HepG2 (cell line): ENCODE data around the gene LIFR. TPM values are rescaled to one million over a fixed set of nuclear protein-coding genes. Genes with fewer than 3 reads are reported as not detected.

Source experiments
- ATAC-seq: fragments of 200-7000 bp; cut with Tn5 transposase; 3 replicates; pipeline ENCODE4 v1.9.1; 2020; ENCODE audit warnings: mild to moderate bottlenecking, moderate library complexity
- BruUV-seq: library from RNA; stranded (reverse); fragments of 400-500 nt; replicated peaks from 2 replicates; lab custom pipeline; 2021; lab: Mats Ljungman, UMichigan
- CTCF ChIA-PET: fragments of 300-600 bp; formaldehyde crosslinking; extraction: SDS; loops from one replicate; lab custom pipeline; 2021; ENCODE audit warnings: low total read pairs, inconsistent platforms, low intra/inter-chr PET ratio; lab: Yijun Ruan, JAX
- POLR2A ChIA-PET: fragments of 350-600 bp; sonication (Branson Sonifier 250); formaldehyde crosslinking; loops from one replicate; lab custom pipeline; 2020; ENCODE audit warnings: antibody characterized with exemption, inconsistent platforms; lab: Yijun Ruan, JAX
- DNase-seq: peaks from one replicate; pipeline ENCODE4 v3.0.0-alpha.2; 2015; ENCODE audit warnings: low spot score
- FAIRE-seq: peaks from 3 replicates; lab custom pipeline; 2011; peaks lifted over from hg19 to GRCh38; lab: Jason Lieb, UNC
- H2AFZ ChIP-seq: one replicate; pipeline ENCODE4 v1.6.1; 2011; ENCODE audit warnings: low read length, inconsistent platforms
- H3K27ac ChIP-seq: fragments of 300-600 bp; 3 replicates; pipeline ENCODE4 v1.8.0; 2011; ENCODE audit warnings: mixed run types, mild to moderate bottlenecking, mixed read lengths, low read length, inconsistent platforms; ENCODE audit not compliant: insufficient read depth; ENCODE audit errors: extremely low read length
- H3K27me3 ChIP-seq, 2 experiments: fragments of 200-600 bp in 1 of 2; 2 replicates in 1 of 2; 3 replicates in 1 of 2; pipeline versions ENCODE4 v1.6.0 to v1.8.0; 2011; ENCODE audit warnings: low read length in 2 of 2, mild to moderate bottlenecking in 2 of 2, moderate library complexity in 2 of 2, inconsistent platforms in 1 of 2; ENCODE audit not compliant: insufficient read depth in 2 of 2, control insufficient read depth in 1 of 2
- H3K36me3 ChIP-seq, 2 experiments: fragments of 200-600 bp in 1 of 2; replicated peaks in 1 of 2; 2 replicates in 1 of 2; 3 replicates in 1 of 2; pipeline versions ENCODE4 v1.5.1 to v1.8.0; 2011; ENCODE audit warnings: low read length in 2 of 2, inconsistent platforms in 1 of 2; ENCODE audit not compliant: insufficient read depth in 2 of 2, control insufficient read depth in 1 of 2
- H3K4me1 ChIP-seq: 2 replicates; pipeline ENCODE4 v1.5.1; 2012; ENCODE audit warnings: low read length, inconsistent platforms; ENCODE audit not compliant: insufficient read depth
- H3K4me2 ChIP-seq: 2 replicates; pipeline ENCODE4 v1.6.0; 2011; ENCODE audit warnings: low read depth, low read length, inconsistent platforms
- H3K4me3 ChIP-seq, 3 experiments: fragments of 200-600 bp in 1 of 3; sonication (generic), shearing (Covaris generic) in 1 of 3; replicated peaks in 1 of 3; 2 replicates each; pipeline ENCODE4 v1.5.1; 2011 to 2016; ENCODE audit warnings: low read length in 3 of 3, inconsistent platforms in 2 of 3, low read depth in 2 of 3, mild to moderate bottlenecking in 2 of 3, control low read depth in 1 of 3, mixed read lengths in 1 of 3; ENCODE audit not compliant: insufficient read depth in 1 of 3
- H3K79me2 ChIP-seq: one replicate; pipeline ENCODE4 v1.6.1; 2011; ENCODE audit warnings: low read length, inconsistent platforms; ENCODE audit not compliant: insufficient read depth
- H3K9ac ChIP-seq: 2 replicates; pipeline ENCODE4 v1.6.0; 2011; ENCODE audit warnings: mild to moderate bottlenecking, low read depth, low read length, inconsistent platforms; ENCODE audit not compliant: insufficient read depth
- H3K9me3 ChIP-seq: 2 replicates; pipeline ENCODE4 v1.5.1; 2012; ENCODE audit warnings: mild to moderate bottlenecking, low read length
- H4K20me1 ChIP-seq: 2 replicates; pipeline ENCODE4 v1.6.0; 2011; ENCODE audit warnings: inconsistent platforms, mild to moderate bottlenecking, low read length, moderate library complexity; ENCODE audit not compliant: insufficient read depth
- AGO2 ChIP-seq: fragments of 200-400 bp; formaldehyde crosslinking; optimal IDR thresholded peaks from 2 replicates; pipeline ENCODE3; 2017; ENCODE audit warnings: mild to moderate bottlenecking, low read depth, low read length, moderate library complexity
- ATF7 ChIP-seq, 2 experiments: fragments of 450-650 bp in 1 of 2; sonication (generic) in 1 of 2; formaldehyde crosslinking in 1 of 2; IDR thresholded peaks; 2 replicates each; pipeline versions ENCODE4 v1.4.0 to v1.6.1; 2016 to 2020; ENCODE audit warnings: antibody characterized with exemption in 1 of 2, mild to moderate bottlenecking in 1 of 2, missing genetic modification reagents in 1 of 2
- CREM ChIP-seq, 2 experiments: sonication (generic) in 1 of 2; formaldehyde crosslinking in 1 of 2; IDR thresholded peaks; 2 replicates each; pipeline versions ENCODE4 v1.4.0 to v1.6.1; 2016 to 2020; ENCODE audit warnings: antibody characterized with exemption in 1 of 2, mild to moderate bottlenecking in 1 of 2, missing genetic modification reagents in 1 of 2
- MAFF ChIP-seq: IDR thresholded peaks from 2 replicates; pipeline ENCODE4 v1.6.1; 2011; ENCODE audit warnings: low read depth, low read length, improper control_type of control experiment
- MAFK ChIP-seq, 2 experiments: IDR thresholded peaks in 1 of 2; conservative IDR thresholded peaks in 1 of 2; 2 replicates each; pipeline ENCODE4 v1.6.1; 2011; ENCODE audit warnings: improper control_type of control experiment in 2 of 2, low read length in 2 of 2
- NFE2L2 ChIP-seq: fragments of 150-350 bp; IDR thresholded peaks from 2 replicates; pipeline ENCODE4 v1.6.1; 2014; ENCODE audit warnings: low read length
- PPARG ChIP-seq: conservative IDR thresholded peaks from 2 replicates; pipeline ENCODE4 v1.6.1; 2016; ENCODE audit warnings: missing biosample characterization, missing genetic modification reagents
- SPEN ChIP-seq: sonication (generic); formaldehyde crosslinking; IDR thresholded peaks from 2 replicates; pipeline ENCODE4 v1.5.1; 2020; ENCODE audit warnings: low read depth, mild to moderate bottlenecking, missing genetic modification reagents
- TMF1 ChIP-seq: sonication (generic); formaldehyde crosslinking; IDR thresholded peaks from 2 replicates; pipeline ENCODE4 v1.8.1; 2022; ENCODE audit warnings: low read depth, missing genetic modification reagents
- ZIK1 ChIP-seq: sonication (generic); formaldehyde crosslinking; IDR thresholded peaks from 2 replicates; pipeline ENCODE4 v1.5.0; 2020; ENCODE audit warnings: mild to moderate bottlenecking, low read depth, missing genetic modification reagents, borderline replicate concordance
- ZNF616 ChIP-seq: sonication (generic); formaldehyde crosslinking; IDR thresholded peaks from 2 replicates; pipeline ENCODE4 v1.5.0; 2020; ENCODE audit warnings: low read depth, mild to moderate bottlenecking, missing genetic modification reagents
- ZSCAN31 ChIP-seq: sonication (generic); formaldehyde crosslinking; IDR thresholded peaks from 2 replicates; pipeline ENCODE4 v1.5.0; 2020; ENCODE audit warnings: low read depth, mild to moderate bottlenecking, missing genetic modification reagents
- WGBS: methylation state at CpG from one replicate; pipeline ENCODE4 v1.1.6; 2017; ENCODE audit warnings: low lambda C conversion rate; 5-methylcytosine and 5-hydroxymethylcytosine counted together
- in situ Hi-C: cut with HindIII; loops from 2 replicates; pipeline ENCODE4 v1.10.0; 2017; ENCODE audit warnings: low pct_unique_long_range_greater_than_20kb; ENCODE audit not compliant: extremely low pct_ligation_motif_present
- intact Hi-C: fragments of 100-400 bp; cut with micrococcal nuclease; formaldehyde crosslinking; loops from one replicate; pipeline ENCODE4 v1.10.0; 2022; ENCODE audit not compliant: unreplicated experiment
- polyA plus RNA-seq, 8 experiments: library from polyadenylated mRNA; depleted of rRNA in 3 of 8; stranded (reverse) in 7 of 8; unstranded in 1 of 8; fragments of >200 nt; fragmentation: Illumina TruSeq in 4 of 8; extraction: Trizol in 4 of 8; gene quantifications; 2 replicates each; pipeline versions ENCODE4 v1.2.1 to v1.2.3, GENCODE V29; 2011 to 2016; ENCODE audit warnings: low read depth in 4 of 8, missing spikeins in 1 of 8, mixed read lengths in 1 of 8; ENCODE audit not compliant: insufficient read depth in 1 of 8
- total RNA-seq, 5 experiments: library from RNA; depleted of rRNA; stranded (reverse); fragments of >200 nt; fragmentation: Illumina TruSeq; extraction: Trizol; gene quantifications; 2 replicates each; pipeline ENCODE4 v1.2.3, GENCODE V29; 2016; ENCODE audit warnings: low read depth in 1 of 5
- TF ChIP-seq, protein P1 (sequence below): sonication (generic); formaldehyde crosslinking; IDR thresholded peaks from 2 replicates; pipeline ENCODE4 v1.4.0; 2020; ENCODE audit warnings: missing genetic modification reagents, mild to moderate bottlenecking, borderline replicate concordance
- TF ChIP-seq, protein P2 (sequence below): fragments of 450-650 bp; IDR thresholded peaks from 2 replicates; pipeline ENCODE4 v1.6.1; 2016
- TF ChIP-seq, protein P3 (sequence below): sonication (generic); formaldehyde crosslinking; IDR thresholded peaks from 2 replicates; pipeline ENCODE4 v1.8.0; 2022; ENCODE audit warnings: mild to moderate bottlenecking, missing genetic modification reagents

The LIFR gene
- total and polyA plus RNA-seq, 2 of the 13 experiments (the other 11 are each of a cell fraction or from before 2014, with no cell fraction given): 6.3 to 25.2 TPM

DNA sequence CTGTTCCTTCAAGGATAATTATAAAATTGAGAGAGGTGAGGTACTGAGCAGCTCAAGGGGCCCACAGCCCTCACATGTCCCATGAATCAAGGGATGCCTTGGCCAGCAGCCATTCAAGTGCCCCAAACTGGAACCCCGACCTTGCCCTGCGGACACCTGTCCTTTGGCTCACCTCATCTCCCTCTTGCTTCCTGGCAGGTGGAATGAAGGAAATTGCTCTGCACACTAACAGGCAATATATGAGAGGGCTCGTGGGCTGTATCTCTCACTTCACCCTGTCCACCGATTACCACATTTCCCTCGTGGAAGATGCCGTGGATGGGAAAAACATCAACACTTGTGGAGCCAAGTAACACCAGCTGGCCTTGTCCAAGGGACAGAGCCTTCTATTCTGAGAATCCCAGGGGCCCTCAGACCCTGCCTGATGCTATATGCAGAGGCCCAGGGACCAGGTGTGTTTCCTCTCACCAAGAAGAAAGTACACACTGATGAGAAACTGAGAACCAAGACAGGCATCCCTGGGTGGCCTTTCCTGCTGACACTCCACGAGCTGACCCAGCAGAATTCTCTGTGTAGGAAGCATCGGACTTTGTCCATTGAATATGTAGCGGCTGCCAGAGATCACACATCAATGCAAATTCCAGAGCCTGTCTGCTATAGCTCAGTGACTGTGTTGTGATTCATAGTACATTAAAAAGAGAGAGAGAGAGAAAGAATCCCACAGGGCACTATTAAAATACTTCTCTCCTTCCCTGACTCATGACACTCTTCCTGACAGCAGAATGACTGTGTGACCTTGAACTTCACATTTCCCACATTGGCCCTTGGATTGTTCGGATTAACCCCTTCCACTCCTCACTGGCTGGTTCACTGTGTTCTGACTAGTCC, 92.6 kb downstream of the LIFR start (continued):
- TF ChIP-seq ZSCAN31 (CRISPR knock-in tag) (no peak), ZIK1 (CRISPR knock-in tag) (no peak), TMF1 (no peak), ZNF616 (CRISPR knock-in tag) (no peak), CREM (IDR thresholded peaks at IDR 0.05) (peak; percentile 23; the same call in 1 of the 2 replicates), CREM (CRISPR knock-in tag; IDR thresholded peaks at IDR 0.05) (no peak), AGO2 (no peak)
- TF ChIP-seq, protein P1, sequence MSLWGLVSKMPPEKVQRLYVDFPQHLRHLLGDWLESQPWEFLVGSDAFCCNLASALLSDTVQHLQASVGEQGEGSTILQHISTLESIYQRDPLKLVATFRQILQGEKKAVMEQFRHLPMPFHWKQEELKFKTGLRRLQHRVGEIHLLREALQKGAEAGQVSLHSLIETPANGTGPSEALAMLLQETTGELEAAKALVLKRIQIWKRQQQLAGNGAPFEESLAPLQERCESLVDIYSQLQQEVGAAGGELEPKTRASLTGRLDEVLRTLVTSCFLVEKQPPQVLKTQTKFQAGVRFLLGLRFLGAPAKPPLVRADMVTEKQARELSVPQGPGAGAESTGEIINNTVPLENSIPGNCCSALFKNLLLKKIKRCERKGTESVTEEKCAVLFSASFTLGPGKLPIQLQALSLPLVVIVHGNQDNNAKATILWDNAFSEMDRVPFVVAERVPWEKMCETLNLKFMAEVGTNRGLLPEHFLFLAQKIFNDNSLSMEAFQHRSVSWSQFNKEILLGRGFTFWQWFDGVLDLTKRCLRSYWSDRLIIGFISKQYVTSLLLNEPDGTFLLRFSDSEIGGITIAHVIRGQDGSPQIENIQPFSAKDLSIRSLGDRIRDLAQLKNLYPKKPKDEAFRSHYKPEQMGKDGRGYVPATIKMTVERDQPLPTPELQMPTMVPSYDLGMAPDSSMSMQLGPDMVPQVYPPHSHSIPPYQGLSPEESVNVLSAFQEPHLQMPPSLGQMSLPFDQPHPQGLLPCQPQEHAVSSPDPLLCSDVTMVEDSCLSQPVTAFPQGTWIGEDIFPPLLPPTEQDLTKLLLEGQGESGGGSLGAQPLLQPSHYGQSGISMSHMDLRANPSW: no peak

DNA sequence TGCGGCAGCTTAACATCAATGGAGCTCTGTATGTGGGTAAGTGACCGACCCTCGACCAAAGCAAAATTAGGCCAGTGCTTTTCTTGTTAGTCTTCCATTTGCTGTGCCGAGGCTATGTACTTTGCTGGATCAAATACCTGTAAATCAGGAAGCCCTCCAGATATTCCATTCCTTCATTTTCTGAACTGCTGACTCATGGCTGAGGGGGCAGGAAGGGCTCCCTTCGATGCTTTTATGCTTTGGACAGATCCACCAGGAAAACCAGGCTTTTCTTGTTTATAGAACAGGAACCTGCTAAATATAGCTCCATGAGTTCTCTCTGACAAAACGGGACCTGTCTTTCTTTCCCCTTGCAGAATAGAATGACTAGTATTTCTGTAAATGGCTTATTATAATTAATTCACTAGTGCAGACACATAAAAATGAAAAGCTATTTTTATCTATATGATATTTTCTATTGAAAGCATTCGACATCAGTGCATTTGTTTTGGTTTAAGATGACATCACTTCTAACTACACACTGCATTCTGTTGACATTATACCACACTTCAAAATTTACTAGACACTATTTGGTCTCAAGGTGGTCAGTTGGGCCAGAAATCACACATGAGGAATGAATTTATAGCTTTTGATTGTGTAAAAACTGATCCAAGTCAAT, 93.3 kb downstream of the LIFR start:
- FAIRE-seq (no peak), ATAC-seq (no peak), DNase-seq (no peak)
- Histone ChIP-seq H4K20me1 (no peaks in the 10 kb centered on the region), H3K27me3 (no peaks in the 10 kb centered on the region; a peak in 3 of 5 replicates), H3K9me3 (no peaks in the 10 kb centered on the region), H3K4me2 (no peak overlapping the region), H2AFZ (no peak overlapping the region), H3K79me2 (no peaks in the 10 kb centered on the region), H3K4me3 (no peak overlapping the region), H3K27ac (no peak overlapping the region), H3K9ac (no peak overlapping the region), H3K36me3 (no peaks in the 10 kb centered on the region), H3K4me1 (peaks cover 56% of the 10 kb centered on the region)
- no TSS peak for BruUV-seq
- ChIA-PET POLR2A (no interaction called here), CTCF (no interaction called here)
- TF ChIP-seq, protein P2, sequence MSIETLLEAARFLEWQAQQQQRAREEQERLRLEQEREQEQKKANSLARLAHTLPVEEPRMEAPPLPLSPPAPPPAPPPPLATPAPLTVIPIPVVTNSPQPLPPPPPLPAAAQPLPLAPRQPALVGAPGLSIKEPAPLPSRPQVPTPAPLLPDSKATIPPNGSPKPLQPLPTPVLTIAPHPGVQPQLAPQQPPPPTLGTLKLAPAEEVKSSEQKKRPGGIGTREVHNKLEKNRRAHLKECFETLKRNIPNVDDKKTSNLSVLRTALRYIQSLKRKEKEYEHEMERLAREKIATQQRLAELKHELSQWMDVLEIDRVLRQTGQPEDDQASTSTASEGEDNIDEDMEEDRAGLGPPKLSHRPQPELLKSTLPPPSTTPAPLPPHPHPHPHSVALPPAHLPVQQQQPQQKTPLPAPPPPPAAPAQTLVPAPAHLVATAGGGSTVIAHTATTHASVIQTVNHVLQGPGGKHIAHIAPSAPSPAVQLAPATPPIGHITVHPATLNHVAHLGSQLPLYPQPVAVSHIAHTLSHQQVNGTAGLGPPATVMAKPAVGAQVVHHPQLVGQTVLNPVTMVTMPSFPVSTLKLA: no peak
- peak; percentile 40 to 42 for TF ChIP-seq MAFK (conservative IDR thresholded peaks at IDR 0.05 in 1 of 2, IDR thresholded peaks at IDR 0.05 in 1 of 2; ENCODE audit: low read length in 2 of 2)
- TF ChIP-seq MAFF: 0 out of 2 replicates have a peak, but pooled peaks have one; percentile 30
- TF ChIP-seq SPEN (CRISPR knock-in tag): no peak
- peak; percentile 67; the same call in 1 of the 2 replicates for TF ChIP-seq NFE2L2
- peak; percentile 59 for TF ChIP-seq ATF7 (IDR thresholded peaks at IDR 0.05)
- no peak for TF ChIP-seq ATF7 (CRISPR knock-in tag; IDR thresholded peaks at IDR 0.05)
- TF ChIP-seq, protein P3, sequence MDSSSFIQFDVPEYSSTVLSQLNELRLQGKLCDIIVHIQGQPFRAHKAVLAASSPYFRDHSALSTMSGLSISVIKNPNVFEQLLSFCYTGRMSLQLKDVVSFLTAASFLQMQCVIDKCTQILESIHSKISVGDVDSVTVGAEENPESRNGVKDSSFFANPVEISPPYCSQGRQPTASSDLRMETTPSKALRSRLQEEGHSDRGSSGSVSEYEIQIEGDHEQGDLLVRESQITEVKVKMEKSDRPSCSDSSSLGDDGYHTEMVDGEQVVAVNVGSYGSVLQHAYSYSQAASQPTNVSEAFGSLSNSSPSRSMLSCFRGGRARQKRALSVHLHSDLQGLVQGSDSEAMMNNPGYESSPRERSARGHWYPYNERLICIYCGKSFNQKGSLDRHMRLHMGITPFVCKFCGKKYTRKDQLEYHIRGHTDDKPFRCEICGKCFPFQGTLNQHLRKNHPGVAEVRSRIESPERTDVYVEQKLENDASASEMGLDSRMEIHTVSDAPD: no peak
- no peak for TF ChIP-seq PPARG
- in situ Hi-C loops: no loop called here
- WGBS: 36% methylated on average over 7 of the region's 7 CpGs
- intact Hi-C loops: no loop called here
